H1 (cell line): Measurements from ENCODE around the gene SDF2L1. TPM values are rescaled to one million over a fixed set of nuclear protein-coding genes. Genes with fewer than 3 reads are reported as not detected.

Experiments
- CTCF ChIA-PET: fragments of 300-600 bp; sonication (Branson Sonifier 250); formaldehyde crosslinking; loops from one replicate; lab custom pipeline; 2021; ENCODE audit not compliant: partially characterized antibody; lab: Charles Lee
- POLR2A ChIA-PET: fragments of 300-600 bp; sonication (Branson Sonifier 250); formaldehyde crosslinking; loops from one replicate; lab custom pipeline; 2021; ENCODE audit warnings: inconsistent platforms; ENCODE audit not compliant: partially characterized antibody; lab: Charles Lee
- DNase-seq, 2 experiments: peaks; one replicate each; pipeline versions ENCODE4 v3.0.0 to v3.0.0-alpha.2; 2010 to 2022; ENCODE audit warnings: low spot score in 2 of 2, low read depth in 1 of 2, mixed read lengths in 1 of 2
- FAIRE-seq: peaks from 2 replicates; lab custom pipeline; 2011; peaks lifted over from hg19 to GRCh38; lab: Jason Lieb, UNC
- H2AFZ ChIP-seq: 2 replicates; pipeline ENCODE4 v1.8.1; 2012; ENCODE audit warnings: low read length, inconsistent platforms
- H2AK5ac ChIP-seq: 2 replicates; pipeline ENCODE4 v1.6.1; 2013; ENCODE audit warnings: low read depth, low read length
- H2BK120ac ChIP-seq: replicated peaks from 2 replicates; pipeline ENCODE3; 2013; ENCODE audit warnings: low read depth, low read length, inconsistent platforms
- H2BK12ac ChIP-seq: 2 replicates; pipeline ENCODE4 v1.6.1; 2013; ENCODE audit warnings: low read depth, low read length
- H2BK15ac ChIP-seq: 2 replicates; pipeline ENCODE4 v1.6.1; 2013; ENCODE audit warnings: low read length
- H2BK20ac ChIP-seq: 2 replicates; pipeline ENCODE4 v1.6.1; 2013; ENCODE audit warnings: low read length
- H2BK5ac ChIP-seq: 2 replicates; pipeline ENCODE4 v1.6.1; 2013; ENCODE audit warnings: low read depth, low read length
- H3K14ac ChIP-seq: 2 replicates; pipeline ENCODE4 v1.6.1; 2013; ENCODE audit warnings: inconsistent platforms; ENCODE audit not compliant: insufficient read length
- H3K18ac ChIP-seq: 2 replicates; pipeline ENCODE4 v1.6.1; 2013; ENCODE audit warnings: low read length; ENCODE audit errors: extremely low read depth
- H3K23ac ChIP-seq: 2 replicates; pipeline ENCODE4 v1.6.1; 2013; ENCODE audit warnings: inconsistent platforms; ENCODE audit not compliant: insufficient read length
- H3K23me2 ChIP-seq: 2 replicates; pipeline ENCODE4 v1.6.1; 2013; ENCODE audit warnings: low read depth, low read length
- H3K27ac ChIP-seq: 2 replicates; pipeline ENCODE4 v1.6.1; 2011; ENCODE audit warnings: low read depth, low read length, inconsistent platforms
- H3K27me3 ChIP-seq, 4 experiments: replicated peaks in 1 of 4; 1 replicate in 1 of 4; 2 replicates in 3 of 4; pipeline versions ENCODE4 v1.6.1 to v1.8.1; 2011 to 2013; ENCODE audit warnings: low read length in 3 of 4, mild to moderate bottlenecking in 3 of 4, inconsistent platforms in 2 of 4, mixed read lengths in 2 of 4, moderate library complexity in 1 of 4; ENCODE audit not compliant: control insufficient read depth in 3 of 4, insufficient read depth in 3 of 4; ENCODE audit errors: extremely low read depth in 1 of 4
- H3K36me3 ChIP-seq, 4 experiments: 2 replicates each; pipeline versions ENCODE4 v1.6.1 to v1.8.1; 2011 to 2013; ENCODE audit warnings: mild to moderate bottlenecking in 4 of 4, low read length in 3 of 4, moderate library complexity in 2 of 4, control low read depth in 1 of 4, inconsistent platforms in 1 of 4; ENCODE audit not compliant: insufficient read depth in 4 of 4, control insufficient read depth in 2 of 4
- H3K4ac ChIP-seq: replicated peaks from 2 replicates; pipeline ENCODE3; 2013; ENCODE audit warnings: low read length, low read depth, mixed read lengths, inconsistent platforms; ENCODE audit not compliant: insufficient read length
- H3K4me1 ChIP-seq, 4 experiments: replicated peaks in 1 of 4; 1 replicate in 1 of 4; 2 replicates in 3 of 4; pipeline versions ENCODE4 v1.6.1 to v1.8.1; 2011 to 2013; ENCODE audit warnings: low read length in 3 of 4, inconsistent platforms in 2 of 4, mixed read lengths in 1 of 4; ENCODE audit not compliant: insufficient read depth in 4 of 4, control insufficient read depth in 3 of 4
- H3K4me2 ChIP-seq, 2 experiments: 2 replicates each; pipeline versions ENCODE4 v1.6.1 to v1.8.1; 2011 to 2013; ENCODE audit warnings: low read depth in 2 of 2, low read length in 2 of 2, control low read depth in 1 of 2, inconsistent platforms in 1 of 2, mild to moderate bottlenecking in 1 of 2; ENCODE audit not compliant: insufficient read depth in 1 of 2
- H3K4me3 ChIP-seq, 4 experiments: fragments of 200-600, 300-600 bp in 1 of 4; sonication (generic), shearing (Covaris generic), sonication (Bioruptor Twin) in 1 of 4; 2 replicates each; pipeline versions ENCODE4 v1.5.1 to v1.8.1; 2011 to 2016; ENCODE audit warnings: low read length in 4 of 4, low read depth in 3 of 4, control low read depth in 2 of 4, inconsistent platforms in 2 of 4, mild to moderate bottlenecking in 2 of 4, mixed read lengths in 1 of 4, moderate library complexity in 1 of 4; ENCODE audit not compliant: insufficient read depth in 2 of 4; ENCODE audit errors: extremely low read depth in 1 of 4
- H3K56ac ChIP-seq: replicated peaks from 2 replicates; pipeline ENCODE3; 2013; ENCODE audit warnings: low read depth, mild to moderate bottlenecking, mixed read lengths, low read length, inconsistent platforms; ENCODE audit not compliant: insufficient read length
- H3K79me1 ChIP-seq: 2 replicates; pipeline ENCODE4 v1.6.1; 2013; ENCODE audit warnings: low read depth, low read length, control low read depth
- H3K79me2 ChIP-seq, 2 experiments: 2 replicates each; pipeline versions ENCODE4 v1.6.1 to v1.8.1; 2012 to 2013; ENCODE audit warnings: low read length in 2 of 2, mild to moderate bottlenecking in 2 of 2, inconsistent platforms in 1 of 2; ENCODE audit not compliant: insufficient read depth in 2 of 2, control insufficient read depth in 1 of 2
- H3K9ac ChIP-seq, 4 experiments: replicated peaks in 1 of 4; 1 replicate in 1 of 4; 2 replicates in 3 of 4; pipeline versions ENCODE4 v1.6.1 to v1.8.1; 2011 to 2013; ENCODE audit warnings: low read depth in 3 of 4, low read length in 3 of 4, control low read depth in 2 of 4, mild to moderate bottlenecking in 2 of 4, moderate library complexity in 2 of 4, inconsistent platforms in 1 of 4; ENCODE audit errors: extremely low read depth in 1 of 4
- H3K9me3 ChIP-seq, 2 experiments: 2 replicates each; pipeline versions ENCODE4 v1.6.1 to v1.8.1; 2012 to 2013; ENCODE audit warnings: mild to moderate bottlenecking in 2 of 2, moderate library complexity in 2 of 2, control low read depth in 1 of 2, inconsistent platforms in 1 of 2, low read depth in 1 of 2, low read length in 1 of 2, mixed read lengths in 1 of 2; ENCODE audit not compliant: insufficient read depth in 2 of 2
- H4K20me1 ChIP-seq, 2 experiments: replicated peaks in 1 of 2; 2 replicates each; pipeline versions ENCODE3 to v1.8.1; 2011 to 2013; ENCODE audit warnings: inconsistent platforms in 2 of 2, low read length in 2 of 2, mild to moderate bottlenecking in 1 of 2; ENCODE audit not compliant: insufficient read depth in 2 of 2, control insufficient read depth in 1 of 2
- H4K5ac ChIP-seq: 2 replicates; pipeline ENCODE4 v1.6.1; 2013; ENCODE audit warnings: low read length, low read depth, mixed read lengths, inconsistent platforms; ENCODE audit not compliant: insufficient read length
- H4K8ac ChIP-seq: 2 replicates; pipeline ENCODE4 v1.8.0; 2013; ENCODE audit warnings: mild to moderate bottlenecking, moderate library complexity, low read length, inconsistent platforms; ENCODE audit not compliant: insufficient read depth; ENCODE audit errors: extremely low read depth
- H4K91ac ChIP-seq: replicated peaks from 2 replicates; pipeline ENCODE3; 2013; ENCODE audit warnings: low read length, mixed read lengths, inconsistent platforms; ENCODE audit not compliant: insufficient read length
- FOSL1 ChIP-seq: IDR thresholded peaks from 2 replicates; pipeline ENCODE4 v1.6.1; 2011; ENCODE audit warnings: mild to moderate bottlenecking, low read depth, low read length, moderate library complexity; ENCODE audit not compliant: insufficient read depth
- GTF2F1 ChIP-seq: IDR thresholded peaks from 2 replicates; pipeline ENCODE4 v1.6.1; 2012; ENCODE audit warnings: low read depth, low read length, improper control_type of control experiment, borderline replicate concordance
- HDAC2 ChIP-seq, 2 experiments: fragments of 300-600 bp in 1 of 2; sonication (generic) in 1 of 2; IDR thresholded peaks; 2 replicates each; pipeline ENCODE4 v1.6.1; 2011 to 2012; ENCODE audit warnings: low read depth in 2 of 2, low read length in 2 of 2, mild to moderate bottlenecking in 2 of 2, moderate library complexity in 2 of 2, borderline replicate concordance in 1 of 2, inconsistent platforms in 1 of 2
- HDAC6 ChIP-seq: IDR thresholded peaks from one replicate; pipeline ENCODE4 v1.7.1; 2012; ENCODE audit warnings: low read depth, mild to moderate bottlenecking, inconsistent platforms, low read length, moderate library complexity
- RAD21 ChIP-seq, 2 experiments: IDR thresholded peaks in 1 of 2; conservative IDR thresholded peaks in 1 of 2; 2 replicates each; pipeline ENCODE4 v1.6.1; 2011; ENCODE audit warnings: low read depth in 2 of 2, low read length in 2 of 2, improper control_type of control experiment in 1 of 2, inconsistent platforms in 1 of 2, mild to moderate bottlenecking in 1 of 2, moderate library complexity in 1 of 2
- TAF1 ChIP-seq: IDR thresholded peaks from 2 replicates; pipeline ENCODE4 v1.6.1; 2011; ENCODE audit warnings: mild to moderate bottlenecking, low read depth, low read length
- USF2 ChIP-seq: IDR thresholded peaks from 2 replicates; pipeline ENCODE4 v1.6.1; 2011; ENCODE audit warnings: low read length, improper control_type of control experiment
- WGBS, 2 experiments: shearing (Covaris generic) in 1 of 2; methylation state at CpG; one replicate each; pipeline versions ENCODE4 v1.1.6 to v1.1.7; 2013 to 2015; ENCODE audit warnings: low lambda C conversion rate in 2 of 2, mixed read lengths in 2 of 2, inconsistent platforms in 1 of 2, low coverage in 1 of 2, missing lambda C conversion rate in 1 of 2; ENCODE audit not compliant: insufficient replicate concordance in 2 of 2, insufficient coverage in 1 of 2, insufficient read length in 1 of 2; ENCODE audit errors: extremely low coverage in 1 of 2, missing lambda C conversion rate in 1 of 2; 5-methylcytosine and 5-hydroxymethylcytosine counted together
- polyA plus RNA-seq, 7 experiments: library from polyadenylated mRNA; depleted of rRNA in 3 of 7; stranded (reverse) in 5 of 7; unstranded in 2 of 7; fragments of >200 nt in 5 of 7; fragments of 200-250 nt in 2 of 7; gene quantifications; 1 replicate in 5 of 7; 2 replicates in 1 of 7; 4 replicates in 1 of 7; pipeline versions ENCODE4 v1.2.1 to v1.2.3, GENCODE V29; 2011 to 2013; ENCODE audit warnings: missing spikeins in 2 of 7, mixed read lengths in 2 of 7
- total RNA-seq: library from RNA; stranded (reverse); fragmentation: NEBNext Ultra II Directional; extraction: Animal tissue kit (Norgen Biotek cat#: 25700); gene quantifications from 2 replicates; pipeline ENCODE4 v1.2.1, GENCODE V29; 2021
- TF ChIP-seq, protein P1 (sequence below): IDR thresholded peaks from 2 replicates; pipeline ENCODE4 v1.6.1; 2012; ENCODE audit warnings: inconsistent platforms

Gene SDF2L1
- total and polyA plus RNA-seq, 2 of the 8 experiments (the other 6 are each of a cell fraction or from before 2014, with no cell fraction given) = 51.1 to 59.6 TPM

DNA sequence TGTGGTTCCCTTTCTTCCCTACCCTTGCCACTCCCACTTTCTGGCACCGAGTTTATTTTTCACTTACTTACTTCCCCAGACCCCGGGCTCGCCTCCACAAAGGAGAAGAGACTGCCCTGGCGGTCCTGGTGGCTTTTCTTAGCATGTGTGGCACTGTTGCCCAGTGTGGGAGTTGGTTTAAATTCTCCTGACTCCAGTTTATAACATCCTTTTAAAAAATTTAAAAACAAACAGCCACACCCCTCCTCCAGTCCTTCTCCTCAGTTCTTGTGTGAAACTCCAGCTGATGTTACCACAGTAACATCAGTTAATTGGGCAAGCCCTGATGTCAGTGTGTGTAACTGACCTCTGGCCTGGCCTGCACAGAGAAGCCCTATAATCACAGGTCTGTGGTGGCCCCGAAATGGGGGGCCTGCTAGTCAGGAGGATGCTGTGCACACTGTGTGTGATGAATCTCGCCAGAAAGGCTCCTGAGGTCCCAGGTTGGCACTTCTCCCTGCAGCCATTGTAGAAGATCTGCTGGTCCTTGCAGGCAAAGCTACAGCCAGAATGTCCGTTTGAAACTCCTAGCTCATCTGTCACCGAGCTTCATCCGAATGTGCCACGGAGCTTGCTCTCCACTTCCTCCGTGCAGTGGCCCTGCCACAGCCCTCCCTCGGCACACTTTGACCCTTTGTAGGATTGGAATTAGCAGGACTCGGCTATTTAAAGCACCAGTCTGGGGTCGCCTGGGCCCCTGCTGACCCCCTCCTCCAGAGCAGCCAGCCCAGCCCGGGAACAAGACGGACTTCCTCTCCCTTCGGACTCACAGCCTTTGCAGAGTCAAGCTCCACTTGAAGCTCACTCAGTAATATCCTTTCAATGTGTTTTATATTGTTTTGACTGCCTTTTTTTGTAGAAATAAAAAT, 19.8 kb upstream of the SDF2L1 start:
- H2BK15ac ChIP-seq = no peak overlapping the region
- no peaks in the 10 kb centered on the region; a peak in 4 of 7 replicates for H3K4me1 ChIP-seq
- H3K9me3 ChIP-seq = no peaks in the 10 kb centered on the region
- peaks cover 0 to 16% of the 10 kb centered on the region in 2 experiments; a peak in 1 of 4 replicates for H3K79me2 ChIP-seq
- H3K23ac ChIP-seq = no peak overlapping the region
- no peak overlapping the region for H2BK120ac ChIP-seq
- ChIA-PET CTCF (interaction anchor here (0.9 to 24.1 kb wide), 9 partner anchors 9 to 40 kb away, joined by 3 to 499 read pairs (median 11); partner anchors contain the start of genes CCDC116 and SDF2L1), POLR2A (interaction anchor here (0.6 to 1.9 kb wide), 5 partner anchors 14 to 56 kb away, joined by 3 to 5 read pairs (median 3); no protein-coding TSS in a partner anchor)
- H2BK20ac ChIP-seq = no peak overlapping the region
- H2AFZ ChIP-seq = no peak overlapping the region
- no peak overlapping the region for H4K5ac ChIP-seq
- 90% methylated on average over 17 of the region's 17 CpGs; no CpG with 5 or more reads in 1 of the 2 experiments for WGBS, 2 experiments
- peaks cover 31 to 43% of the 10 kb centered on the region in 2 experiments for H4K20me1 ChIP-seq
- no peak overlapping the region for H4K91ac ChIP-seq
- no peak overlapping the region for H3K18ac ChIP-seq
- DNase-seq (no peak), FAIRE-seq (no peak)
- H3K4ac ChIP-seq = no peak overlapping the region
- no peak overlapping the region for H2BK12ac ChIP-seq
- H3K14ac ChIP-seq = no peak overlapping the region
- no peak overlapping the region for H3K4me2 ChIP-seq
- H3K27me3 ChIP-seq = no peaks in the 10 kb centered on the region
- H3K9ac ChIP-seq = no peak overlapping the region
- no peak overlapping the region; the same call in 1 of the 2 replicates for H2BK5ac ChIP-seq
- peaks cover 0 to 8% (median 0%) of the 10 kb centered on the region in 4 experiments; a peak in 3 of 8 replicates for H3K36me3 ChIP-seq
- H3K23me2 ChIP-seq = no peaks in the 10 kb centered on the region
- H3K56ac ChIP-seq = no peak overlapping the region
- H3K79me1 ChIP-seq = peaks cover 18% of the 10 kb centered on the region
- H3K4me3 ChIP-seq = no peak overlapping the region
- H3K27ac ChIP-seq = no peak overlapping the region
- no peak overlapping the region for H2AK5ac ChIP-seq
- H4K8ac ChIP-seq = no peak overlapping the region
- no peak for TF ChIP-seq HDAC6
- TF ChIP-seq GTF2F1 = no peak
- no peak for TF ChIP-seq TAF1
- TF ChIP-seq USF2 = no peak
- TF ChIP-seq FOSL1 = no peak
- TF ChIP-seq RAD21 (IDR thresholded peaks at IDR 0.05 in 1 of 2, conservative IDR thresholded peaks at IDR 0.05 in 1 of 2; ENCODE audit: low read depth in 2 of 2, low read length in 2 of 2) = no peak
- no peak for TF ChIP-seq HDAC2 (IDR thresholded peaks at IDR 0.05; ENCODE audit: borderline replicate concordance in 1 of 2, low read depth in 2 of 2, low read length in 2 of 2)
- TF ChIP-seq, protein P1, sequence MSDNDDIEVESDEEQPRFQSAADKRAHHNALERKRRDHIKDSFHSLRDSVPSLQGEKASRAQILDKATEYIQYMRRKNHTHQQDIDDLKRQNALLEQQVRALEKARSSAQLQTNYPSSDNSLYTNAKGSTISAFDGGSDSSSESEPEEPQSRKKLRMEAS = no peak
